Dendritic cell treated with granulocyte-macrophage colony-stimulating factor and Interleukin-4, amounts not matched to agents 40 ng/mL and 50 ng/mL, for 4 days (primary cell): ENCODE measurements around the gene SH2D3C.

Experiments
- H3K27ac Mint-ChIP-seq: one replicate; pipeline ENCODE4 v1.8.0; 2022; ENCODE audit warnings: mild to moderate bottlenecking, mixed read lengths
- H3K27me3 Mint-ChIP-seq: one replicate; pipeline ENCODE4 v1.8.0; 2022; ENCODE audit warnings: mild to moderate bottlenecking, mixed read lengths
- H3K36me3 Mint-ChIP-seq: one replicate; pipeline ENCODE4 v1.8.0; 2022; ENCODE audit warnings: low read depth, mixed read lengths
- H3K4me1 Mint-ChIP-seq: one replicate; pipeline ENCODE4 v1.8.0; 2022; ENCODE audit warnings: low read depth, mixed read lengths
- H3K4me3 Mint-ChIP-seq: one replicate; pipeline ENCODE4 v1.8.0; 2022; ENCODE audit warnings: mild to moderate bottlenecking, moderate library complexity, mixed read lengths
- H3K9me3 Mint-ChIP-seq: one replicate; pipeline ENCODE4 v1.8.0; 2022; ENCODE audit warnings: mixed read lengths
- intact Hi-C: fragments of 100-400 bp; cut with micrococcal nuclease; formaldehyde crosslinking; loops from one replicate; pipeline ENCODE4 v1.15.0; 2022

The SH2D3C gene

GRCh38 chr9:127741831-127742434, 36.5 kb downstream of the SH2D3C start:
- Mint-ChIP-seq H3K36me3 (peaks cover 84% of the 10 kb centered on the region), H3K4me3 (no peak overlapping the region), H3K4me1 (peaks cover 9% of the 10 kb centered on the region), H3K27me3 (no peaks in the 10 kb centered on the region), H3K9me3 (no peaks in the 10 kb centered on the region), H3K27ac (no peak overlapping the region)
- intact Hi-C loops, result no loop called here

- H3K27ac Mint-ChIP-seq, result peak overlapping the region; percentile 53
Measured at GRCh38 chr9:127739614-127740330, 38.7 kb downstream of the SH2D3C start.

GRCh38 chr9:127738666-127739065, 39.8 kb downstream of the SH2D3C start:
- Mint-ChIP-seq H3K27ac (no peak overlapping the region), H3K27me3 (no peaks in the 10 kb centered on the region)

More at GRCh38 chr9:127739614-127740330, 38.7 kb downstream of the SH2D3C start:
- Mint-ChIP-seq H3K36me3 (peaks cover 66% of the 10 kb centered on the region), H3K27me3 (no peaks in the 10 kb centered on the region), H3K4me1 (peaks cover 9% of the 10 kb centered on the region), H3K4me3 (no peak overlapping the region), H3K9me3 (no peaks in the 10 kb centered on the region)
- intact Hi-C loops, result loop anchor here (10.0 kb wide), 1 partner anchor 215 kb away; no protein-coding TSS in a partner anchor

GRCh38 chr9:127735530-127736185, 42.8 kb downstream of the SH2D3C start:
- H3K4me3 Mint-ChIP-seq, result peak overlapping the region; percentile 82
- peak overlapping the region; percentile 86 for H3K27ac Mint-ChIP-seq
- H3K36me3 Mint-ChIP-seq, result peaks cover 62% of the 10 kb centered on the region
- H3K9me3 Mint-ChIP-seq, result no peaks in the 10 kb centered on the region
- intact Hi-C loops, result loop anchor here (1.0 to 10.0 kb wide), 4 partner anchors 50 to 211 kb away; partner anchors contain the start of gene ST6GALNAC4
- peaks cover 20% of the 10 kb centered on the region for H3K4me1 Mint-ChIP-seq
- H3K27me3 Mint-ChIP-seq, result no peaks in the 10 kb centered on the region

More at GRCh38 chr9:127738666-127739065, 39.8 kb downstream of the SH2D3C start:
- Mint-ChIP-seq H3K9me3 (no peaks in the 10 kb centered on the region), H3K4me3 (no peak overlapping the region), H3K4me1 (peaks cover 18% of the 10 kb centered on the region), H3K36me3 (peaks cover 57% of the 10 kb centered on the region)
- intact Hi-C loops, result loop anchor here (10.0 kb wide), 1 partner anchor 214 kb away; no protein-coding TSS in a partner anchor

GRCh38 chr9:127734747-127735529, 43.5 kb downstream of the SH2D3C start, which contains the start of gene TOR2A:
Gene TOR2A, minus strand, starts transcription at chr9:127735294. Its CDS starts 24 bp downstream, at chr9:127735270.
- H3K36me3 Mint-ChIP-seq, result peaks cover 64% of the 10 kb centered on the region
- H3K27ac Mint-ChIP-seq, result peak within 1 kb of the TSS; percentile 86
- H3K9me3 Mint-ChIP-seq, result no peaks in the 10 kb centered on the region
- peaks cover 20% of the 10 kb centered on the region for H3K4me1 Mint-ChIP-seq
- no peaks in the 10 kb centered on the region for H3K27me3 Mint-ChIP-seq
- H3K4me3 Mint-ChIP-seq, result peak within 1 kb of the TSS; percentile 82
- intact Hi-C loops, result loop anchor here (1.0 to 10.0 kb wide), 6 partner anchors 20 to 210 kb away; partner anchors contain the start of genes PTRH1 and ST6GALNAC4

GRCh38 chr9:127734247-127734746, 44.2 kb downstream of the SH2D3C start:
- Mint-ChIP-seq H3K27me3 (no peaks in the 10 kb centered on the region), H3K27ac (peak overlapping the region; percentile 86), H3K4me3 (peak overlapping the region; percentile 82), H3K4me1 (peaks cover 20% of the 10 kb centered on the region), H3K36me3 (peaks cover 62% of the 10 kb centered on the region), H3K9me3 (no peaks in the 10 kb centered on the region)
- intact Hi-C loops, result loop anchor here (1.0 to 10.0 kb wide), 5 partner anchors 19 to 209 kb away; partner anchors contain the start of genes PTRH1 and ST6GALNAC4

- Mint-ChIP-seq H3K9me3 (no peaks in the 10 kb centered on the region), H3K27me3 (no peaks in the 10 kb centered on the region), H3K4me1 (peaks cover 20% of the 10 kb centered on the region), H3K27ac (peak overlapping the region; percentile 86), H3K4me3 (peak overlapping the region; percentile 82), H3K36me3 (peaks cover 56% of the 10 kb centered on the region)
- intact Hi-C loops, result loop anchor here (1.0 to 10.0 kb wide), 5 partner anchors 18 to 209 kb away; partner anchors contain the start of genes PTRH1 and ST6GALNAC4
Measured at GRCh38 chr9:127733614-127734013, 44.9 kb downstream of the SH2D3C start.

- peaks cover 44% of the 10 kb centered on the region for H3K36me3 Mint-ChIP-seq
- peaks cover 20% of the 10 kb centered on the region for H3K4me1 Mint-ChIP-seq
- intact Hi-C loops, result loop anchor here (10.0 kb wide), 1 partner anchor 208 kb away; no protein-coding TSS in a partner anchor
- H3K9me3 Mint-ChIP-seq, result no peaks in the 10 kb centered on the region
- H3K27ac Mint-ChIP-seq, result no peak overlapping the region
- H3K27me3 Mint-ChIP-seq, result no peaks in the 10 kb centered on the region
- H3K4me3 Mint-ChIP-seq, result no peak overlapping the region
Measured at GRCh38 chr9:127732444-127732843, 46.0 kb downstream of the SH2D3C start.

- peaks cover 20% of the 10 kb centered on the region for H3K4me1 Mint-ChIP-seq
- H3K4me3 Mint-ChIP-seq, result no peak overlapping the region
- H3K9me3 Mint-ChIP-seq, result no peaks in the 10 kb centered on the region
- H3K27ac Mint-ChIP-seq, result no peak overlapping the region
- no peaks in the 10 kb centered on the region for H3K27me3 Mint-ChIP-seq
- H3K36me3 Mint-ChIP-seq, result peaks cover 43% of the 10 kb centered on the region
- intact Hi-C loops, result loop anchor here (10.0 kb wide), 1 partner anchor 207 kb away; no protein-coding TSS in a partner anchor
Measured at GRCh38 chr9:127731938-127732337, 46.5 kb downstream of the SH2D3C start.

GRCh38 chr9:127730799-127731410, 47.6 kb downstream of the SH2D3C start:
- H3K27ac Mint-ChIP-seq, result no peak overlapping the region
- H3K4me1 Mint-ChIP-seq, result peaks cover 20% of the 10 kb centered on the region
- no peaks in the 10 kb centered on the region for H3K27me3 Mint-ChIP-seq
- no peak overlapping the region for H3K4me3 Mint-ChIP-seq
- no peaks in the 10 kb centered on the region for H3K9me3 Mint-ChIP-seq
- peaks cover 43% of the 10 kb centered on the region for H3K36me3 Mint-ChIP-seq
- intact Hi-C loops, result loop anchor here (10.0 kb wide), 1 partner anchor 206 kb away; no protein-coding TSS in a partner anchor

- Mint-ChIP-seq H3K4me1 (peaks cover 20% of the 10 kb centered on the region), H3K4me3 (no peak overlapping the region), H3K27ac (no peak overlapping the region), H3K27me3 (no peaks in the 10 kb centered on the region), H3K9me3 (no peaks in the 10 kb centered on the region), H3K36me3 (peaks cover 43% of the 10 kb centered on the region)
- intact Hi-C loops, result loop anchor here (10.0 kb wide), 1 partner anchor 205 kb away; no protein-coding TSS in a partner anchor
Measured at GRCh38 chr9:127730262-127730661, 48.2 kb downstream of the SH2D3C start.

GRCh38 chr9:127729522-127730256, 48.8 kb downstream of the SH2D3C start:
- peaks cover 43% of the 10 kb centered on the region for H3K36me3 Mint-ChIP-seq
- H3K4me3 Mint-ChIP-seq, result no peak overlapping the region
- H3K4me1 Mint-ChIP-seq, result peaks cover 20% of the 10 kb centered on the region
- H3K27me3 Mint-ChIP-seq, result no peaks in the 10 kb centered on the region
- no peaks in the 10 kb centered on the region for H3K9me3 Mint-ChIP-seq
- H3K27ac Mint-ChIP-seq, result no peak overlapping the region
- intact Hi-C loops, result loop anchor here (10.0 kb wide), 1 partner anchor 205 kb away; no protein-coding TSS in a partner anchor
